ENCODE results near the gene TBX10. TPM values are rescaled to one million over a fixed set of nuclear protein-coding genes. Genes with fewer than 3 reads are reported as not detected.
A peak's percentile ranks its signal among the peaks of the same experiment; 100 is the strongest.
"Not testable (repeated sequence)": the region's sequence is repeated elsewhere in the genome, so short reads cannot be mapped to it uniquely, and the experiment has no call there.

TBX10 gene
- total RNA-seq, 4 donors from 2014 or later, result not detected

DNA sequence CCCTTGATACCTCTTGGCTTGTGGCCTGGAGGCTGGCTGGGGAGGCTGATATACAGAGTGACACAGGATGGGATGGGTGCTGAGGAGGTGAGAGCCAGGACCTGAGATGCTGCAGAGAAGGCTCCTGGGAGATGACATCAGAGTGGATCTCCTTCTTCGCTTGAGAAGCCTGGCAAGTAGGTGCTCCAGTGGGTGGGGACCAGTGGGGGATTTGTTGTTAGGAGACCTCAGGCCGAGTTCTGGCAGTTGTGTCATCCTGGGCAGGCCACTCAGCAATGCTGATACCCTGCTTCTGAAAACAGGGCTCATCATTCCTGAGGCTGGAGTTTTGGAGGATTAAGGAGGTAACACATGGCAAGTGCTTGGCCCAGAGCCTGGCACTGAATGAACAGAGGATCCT lies 34.7 kb downstream of the TBX10 start:
- DNase-seq (ENCODE audit: extremely low spot score), result no peak
- peaks cover 19 to 34% (median 28%) of the 10 kb centered on the region in 4 donors for H3K4me1 ChIP-seq
- H3K36me3 ChIP-seq, result peaks cover 7 to 18% (median 16%) of the 10 kb centered on the region in 4 donors
- intact Hi-C loops (cut with DNase I), result loop anchor here (5.0 kb wide), 1 partner anchor 33 kb away; no protein-coding TSS in a partner anchor
- H3K4me3 ChIP-seq, result no peak overlapping the region
- TF ChIP-seq EP300 (IDR thresholded peaks at IDR 0.05) (no peak), POLR2AphosphoS5 (IDR thresholded peaks at IDR 0.05) (no peak), POLR2A (IDR thresholded peaks at IDR 0.05; ENCODE audit: low read depth) (no peak)
- TF ChIP-seq, protein P1, sequence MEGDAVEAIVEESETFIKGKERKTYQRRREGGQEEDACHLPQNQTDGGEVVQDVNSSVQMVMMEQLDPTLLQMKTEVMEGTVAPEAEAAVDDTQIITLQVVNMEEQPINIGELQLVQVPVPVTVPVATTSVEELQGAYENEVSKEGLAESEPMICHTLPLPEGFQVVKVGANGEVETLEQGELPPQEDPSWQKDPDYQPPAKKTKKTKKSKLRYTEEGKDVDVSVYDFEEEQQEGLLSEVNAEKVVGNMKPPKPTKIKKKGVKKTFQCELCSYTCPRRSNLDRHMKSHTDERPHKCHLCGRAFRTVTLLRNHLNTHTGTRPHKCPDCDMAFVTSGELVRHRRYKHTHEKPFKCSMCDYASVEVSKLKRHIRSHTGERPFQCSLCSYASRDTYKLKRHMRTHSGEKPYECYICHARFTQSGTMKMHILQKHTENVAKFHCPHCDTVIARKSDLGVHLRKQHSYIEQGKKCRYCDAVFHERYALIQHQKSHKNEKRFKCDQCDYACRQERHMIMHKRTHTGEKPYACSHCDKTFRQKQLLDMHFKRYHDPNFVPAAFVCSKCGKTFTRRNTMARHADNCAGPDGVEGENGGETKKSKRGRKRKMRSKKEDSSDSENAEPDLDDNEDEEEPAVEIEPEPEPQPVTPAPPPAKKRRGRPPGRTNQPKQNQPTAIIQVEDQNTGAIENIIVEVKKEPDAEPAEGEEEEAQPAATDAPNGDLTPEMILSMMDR (IDR thresholded peaks at IDR 0.05), result no peak
- H3K9me3 ChIP-seq, result no peaks in the 10 kb centered on the region
- 94% methylated on average over 2 of the region's 2 CpGs for WGBS
- peak overlapping the region in 2 of 4 donors; percentile 86 to 90 for H3K27ac ChIP-seq (replicated peaks in 1 of 4)
- H3K27me3 ChIP-seq, result peaks cover 0 to 5% (median 0%) of the 10 kb centered on the region in 4 donors

DNA sequence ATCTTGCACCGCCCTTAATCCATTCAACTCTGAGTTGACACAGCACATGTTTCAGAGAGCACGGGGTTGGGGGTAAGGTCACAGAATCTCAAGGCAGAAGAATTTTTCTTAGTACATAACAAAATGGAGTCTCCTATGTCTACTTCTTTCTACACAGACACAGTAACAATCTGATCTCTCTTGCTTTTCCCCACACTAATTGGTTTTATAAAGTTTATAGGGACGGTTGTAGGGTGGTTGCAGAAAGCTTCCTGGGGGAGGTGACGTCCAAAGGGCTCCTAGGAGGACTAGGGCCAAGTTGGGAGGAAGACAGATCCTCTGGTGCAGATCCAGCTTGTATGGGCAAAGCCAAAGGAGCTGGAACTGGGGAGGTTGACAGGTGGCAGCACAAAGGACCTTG lies 35.4 kb downstream of the TBX10 start:
- 76% methylated on average over 3 of the region's 4 CpGs for whole genome bisulfite sequencing
- H3K27me3 ChIP-seq; intact Hi-C loops (cut with DNase I); DNase-seq (ENCODE audit: extremely low spot score); H3K27ac ChIP-seq (replicated peaks in 1 of 4); H3K4me3 ChIP-seq; H3K9me3 ChIP-seq: not testable (repeated sequence)
- H3K36me3 ChIP-seq, result peaks cover under 1 to 11% (median 9%) of the 10 kb centered on the region in 4 donors
- peaks cover 19 to 34% (median 28%) of the 10 kb centered on the region in 4 donors for H3K4me1 ChIP-seq

GRCh38 chr11:67601098-67601497 lies 38.5 kb downstream of the TBX10 start:
- intact Hi-C loops (cut with DNase I), result no loop called here
- no peaks in the 10 kb centered on the region for H3K9me3 ChIP-seq
- no peak overlapping the region for H3K4me3 ChIP-seq
- TF ChIP-seq POLR2AphosphoS5 (IDR thresholded peaks at IDR 0.05), result no peak
- TF ChIP-seq POLR2A (IDR thresholded peaks at IDR 0.05; ENCODE audit: low read depth), result no peak
- TF ChIP-seq EP300 (IDR thresholded peaks at IDR 0.05), result no peak
- TF ChIP-seq, protein P1 (IDR thresholded peaks at IDR 0.05), result no peak
- H3K27me3 ChIP-seq, result no peaks in the 10 kb centered on the region
- 98% methylated on average over 7 of the region's 7 CpGs for whole genome bisulfite sequencing
- DNase-seq (ENCODE audit: extremely low spot score), result no peak
- H3K36me3 ChIP-seq, result no peaks in the 10 kb centered on the region
- H3K4me1 ChIP-seq, result peaks cover 3 to 9% (median 7%) of the 10 kb centered on the region in 4 donors
- H3K27ac ChIP-seq (replicated peaks in 1 of 4), result no peak overlapping the region

DNA sequence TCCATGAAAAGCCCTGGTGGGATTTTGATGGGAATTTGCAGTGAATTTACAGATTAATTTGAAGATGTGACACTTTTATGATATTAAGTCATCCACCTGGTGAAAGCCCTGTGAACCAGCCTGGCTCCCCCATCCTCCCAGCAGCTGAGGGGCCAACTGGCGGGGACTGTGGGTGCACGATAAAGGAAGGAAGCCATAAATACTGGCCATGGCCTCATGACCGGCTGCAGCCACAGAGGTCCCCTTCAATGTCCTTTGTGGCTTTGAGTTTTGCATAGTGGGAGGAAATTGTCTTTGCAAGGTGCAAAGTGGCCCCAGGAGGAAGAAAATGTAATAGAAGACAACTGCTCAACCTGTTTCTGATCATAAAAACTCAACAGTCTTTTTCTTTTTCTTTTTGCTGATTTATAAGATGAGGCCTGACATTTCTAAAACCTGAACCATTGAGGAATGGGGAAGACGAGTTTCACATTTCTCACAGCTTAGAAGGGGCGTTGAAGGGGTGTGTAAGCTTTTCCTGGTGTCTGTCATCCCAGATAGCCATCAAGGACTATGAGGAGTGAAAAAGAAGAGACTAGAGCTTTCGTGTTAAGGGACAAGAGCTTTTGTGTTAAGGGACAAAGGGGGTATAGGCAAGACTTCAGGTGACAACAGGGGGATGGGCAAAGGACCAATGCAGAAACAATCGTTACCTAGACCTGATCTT lies 39.1 kb downstream of the TBX10 start:
- no peak for DNase-seq (ENCODE audit: extremely low spot score)
- 62% methylated on average over 7 of the region's 7 CpGs for WGBS
- no peaks in the 10 kb centered on the region for H3K27me3 ChIP-seq
- no peak overlapping the region for H3K27ac ChIP-seq (replicated peaks in 1 of 4)
- TF ChIP-seq POLR2A (IDR thresholded peaks at IDR 0.05; ENCODE audit: low read depth) (no peak), EP300 (IDR thresholded peaks at IDR 0.05) (no peak), POLR2AphosphoS5 (IDR thresholded peaks at IDR 0.05) (no peak)
- TF ChIP-seq, protein P1 (IDR thresholded peaks at IDR 0.05), result no peak
- H3K9me3 ChIP-seq, result no peaks in the 10 kb centered on the region
- intact Hi-C loops (cut with DNase I), result no loop called here
- peaks cover 0 to 2% (median 1%) of the 10 kb centered on the region in 4 donors for H3K4me1 ChIP-seq
- no peaks in the 10 kb centered on the region for H3K36me3 ChIP-seq
- H3K4me3 ChIP-seq, result no peak overlapping the region

- Histone ChIP-seq H3K4me3 (no peak overlapping the region), H3K4me1 (no peaks in the 10 kb centered on the region), H3K36me3 (no peaks in the 10 kb centered on the region), H3K27ac (replicated peaks in 1 of 4) (no peak overlapping the region), H3K9me3 (no peaks in the 10 kb centered on the region), H3K27me3 (no peaks in the 10 kb centered on the region)
- no peak for DNase-seq (ENCODE audit: extremely low spot score)
- 64% methylated on average over 1 of the region's 1 CpG for WGBS
- intact Hi-C loops (cut with DNase I), result no loop called here
- TF ChIP-seq EP300 (IDR thresholded peaks at IDR 0.05) (no peak), POLR2A (IDR thresholded peaks at IDR 0.05; ENCODE audit: low read depth) (no peak), POLR2AphosphoS5 (IDR thresholded peaks at IDR 0.05) (no peak)
- TF ChIP-seq, protein P1 (IDR thresholded peaks at IDR 0.05), result no peak
Measured at GRCh38 chr11:67599149-67599548, 40.4 kb downstream of the TBX10 start.

GRCh38 chr11:67597963-67598362 lies 41.6 kb downstream of the TBX10 start:
- DNase-seq (ENCODE audit: extremely low spot score); H3K27me3 ChIP-seq; H3K4me1 ChIP-seq; H3K4me3 ChIP-seq; H3K36me3 ChIP-seq; H3K9me3 ChIP-seq; H3K27ac ChIP-seq (replicated peaks in 1 of 4); intact Hi-C loops (cut with DNase I): not testable (repeated sequence)
- WGBS, result 98% methylated on average over 8 of the region's 26 CpGs

DNA sequence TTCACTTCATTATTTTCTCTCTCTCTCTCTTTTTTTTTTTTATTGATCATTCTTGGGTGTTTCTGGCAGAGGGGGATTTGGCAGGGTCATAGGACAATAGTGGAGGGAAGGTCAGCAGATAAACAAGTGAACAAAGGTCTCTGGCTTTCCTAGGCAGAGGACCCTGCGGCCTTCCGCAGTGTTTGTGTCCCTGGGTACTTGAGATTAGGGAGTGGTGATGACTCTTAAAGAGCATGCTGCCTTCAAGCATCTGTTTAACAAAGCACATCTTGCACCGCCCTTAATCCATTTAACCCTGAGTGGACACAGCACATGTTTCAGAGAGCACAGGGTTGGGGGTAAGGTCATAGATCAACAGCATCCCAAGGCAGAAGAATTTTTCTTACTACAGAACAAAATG lies 42.1 kb downstream of the TBX10 start:
- H3K36me3 ChIP-seq; H3K4me3 ChIP-seq; H3K27ac ChIP-seq (replicated peaks in 1 of 4); H3K9me3 ChIP-seq; H3K4me1 ChIP-seq; DNase-seq (ENCODE audit: extremely low spot score); intact Hi-C loops (cut with DNase I); H3K27me3 ChIP-seq: not testable (repeated sequence)
- WGBS, result 100% methylated on average over 2 of the region's 3 CpGs
